GM21576 (cell line): ENCODE measurements around the gene ABTB2.

ENCODE experiments used
- ATAC-seq: cut with Tn5 transposase; IDR thresholded peaks from one replicate; pipeline ENCODE4 v1.9.1; 2021; ENCODE audit warnings: mild to moderate bottlenecking, moderate library complexity; ENCODE audit not compliant: unreplicated experiment

Gene ABTB2

DNA sequence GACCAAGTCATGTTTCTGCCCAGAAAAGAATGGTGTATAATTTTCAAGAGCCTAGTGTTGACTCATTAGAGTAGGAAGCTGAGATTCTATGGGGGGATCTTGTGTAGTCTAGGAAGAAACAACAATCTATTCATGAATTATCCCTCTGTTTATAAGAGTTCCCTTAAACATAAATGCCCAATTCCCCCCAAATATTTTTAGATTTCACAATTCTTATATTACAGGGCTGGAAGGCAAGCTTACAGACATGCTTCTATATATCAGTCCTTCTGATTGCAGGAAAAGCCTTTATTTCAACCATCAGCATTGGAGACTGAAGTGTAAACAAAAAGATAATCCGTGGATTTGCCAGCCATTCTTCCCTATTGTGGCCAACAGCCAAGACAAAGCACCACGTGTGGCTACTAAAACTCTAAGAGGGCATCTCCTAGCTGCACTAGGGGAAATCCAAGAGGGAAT, 181.0 kb downstream of the ABTB2 start:
- no peak for ATAC-seq

DNA sequence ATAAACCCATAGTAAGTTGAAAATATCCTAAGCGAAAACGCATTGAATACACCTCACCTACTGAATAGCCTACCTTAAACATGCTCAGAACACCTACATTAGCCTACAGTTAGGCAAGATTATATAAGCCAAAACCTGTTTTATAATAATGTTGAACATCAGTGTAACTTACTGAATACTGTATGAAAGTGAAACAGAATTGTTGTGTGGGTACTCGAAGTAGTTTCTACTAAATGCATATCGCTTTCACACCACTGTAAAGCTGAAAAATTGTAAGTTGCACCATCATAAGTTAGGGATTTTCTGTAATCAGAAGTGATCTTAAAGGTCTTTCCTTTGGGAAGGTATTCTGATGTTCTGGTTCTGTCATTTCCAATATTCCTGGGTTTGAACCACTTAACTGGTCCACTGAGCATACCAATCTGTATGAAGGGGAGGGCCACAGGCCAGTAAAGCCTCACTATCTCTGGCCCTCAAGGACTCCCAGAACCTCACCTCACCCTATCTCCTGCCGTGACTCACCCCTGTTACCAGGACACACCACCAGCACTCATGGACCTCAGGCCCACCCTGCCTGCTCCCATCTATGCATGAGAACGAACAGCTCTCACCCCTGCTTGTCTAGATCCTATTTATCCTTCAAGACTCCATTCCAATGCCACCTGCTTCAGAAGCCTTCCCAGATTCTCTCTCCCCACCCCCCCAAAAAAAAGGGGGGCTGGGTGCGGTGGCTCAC, 182.4 kb downstream of the ABTB2 start:
- no peak for ATAC-seq

DNA sequence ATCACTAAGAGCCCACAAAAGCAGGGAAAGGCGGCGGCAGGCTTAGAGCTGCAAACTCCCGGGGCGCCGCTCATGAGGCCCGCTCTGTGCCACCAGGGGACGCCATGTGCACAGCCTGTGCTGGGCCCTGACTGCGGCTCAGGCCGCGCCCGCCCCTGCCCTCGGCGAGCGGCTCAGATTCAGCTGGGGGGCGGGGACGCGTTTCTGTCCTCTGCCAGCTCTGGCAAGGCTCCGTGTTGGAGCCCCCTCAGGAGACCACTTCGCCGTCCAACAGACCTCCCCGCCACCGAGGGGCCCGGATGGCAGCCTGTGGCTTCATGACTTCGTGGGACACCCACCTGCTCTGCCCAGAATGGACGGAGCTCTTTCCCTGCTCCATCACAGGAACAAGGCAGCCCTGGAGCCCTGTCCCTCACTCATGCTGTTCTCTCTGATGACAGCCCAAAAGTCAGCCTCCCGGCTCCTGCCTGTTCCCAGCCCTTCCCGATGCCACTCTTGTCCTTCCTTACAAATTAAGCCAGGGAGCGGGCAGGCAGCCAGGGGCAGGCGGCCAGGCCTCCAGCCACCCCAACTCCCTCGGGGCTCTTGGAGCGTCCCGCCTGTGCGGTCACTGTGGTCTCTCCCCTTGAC, 183.3 kb downstream of the ABTB2 start:
- peak; percentile 85 for ATAC-seq

DNA sequence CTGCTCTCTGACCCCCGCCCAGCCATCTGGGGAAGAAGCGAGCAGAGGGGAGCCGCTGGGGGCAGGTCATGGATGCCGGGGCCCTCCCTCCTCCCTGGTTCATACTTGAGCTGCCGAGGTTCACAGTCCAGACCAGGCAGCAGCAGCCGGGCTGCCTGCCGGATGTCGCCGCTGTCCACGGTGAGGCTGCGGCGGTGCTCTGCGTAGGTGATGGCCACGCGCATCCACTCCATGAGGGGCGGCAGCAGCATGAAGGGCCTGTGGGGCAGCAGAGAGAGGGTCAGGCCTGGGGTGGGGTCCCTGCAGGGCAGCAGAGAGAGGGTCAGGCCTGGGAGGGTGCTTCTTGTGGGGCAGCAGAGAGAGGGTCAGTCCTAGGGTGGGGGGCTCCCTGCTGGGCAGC, 184.8 kb downstream of the ABTB2 start:
- ATAC-seq: no peak

DNA sequence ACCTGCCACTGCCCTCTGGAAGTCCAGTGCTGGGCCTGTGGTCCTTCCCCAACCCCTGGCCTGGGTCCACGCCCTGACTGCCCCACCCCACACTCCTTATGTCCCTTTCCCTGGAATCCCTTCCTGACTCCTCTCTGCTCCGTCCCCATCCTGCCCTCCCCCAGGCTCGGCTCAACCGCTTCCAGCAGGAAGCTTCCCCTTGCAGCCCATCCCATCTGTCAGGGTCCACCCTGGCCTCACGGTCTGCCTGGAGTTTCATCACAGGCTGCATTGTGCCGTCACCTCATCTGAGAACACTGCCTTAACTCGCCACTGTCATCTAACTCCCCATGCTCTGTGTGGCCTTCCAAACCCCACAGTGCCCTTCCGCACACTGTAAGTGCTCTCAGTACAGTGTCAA, 188.1 kb downstream of the ABTB2 start:
- no peak for ATAC-seq

DNA sequence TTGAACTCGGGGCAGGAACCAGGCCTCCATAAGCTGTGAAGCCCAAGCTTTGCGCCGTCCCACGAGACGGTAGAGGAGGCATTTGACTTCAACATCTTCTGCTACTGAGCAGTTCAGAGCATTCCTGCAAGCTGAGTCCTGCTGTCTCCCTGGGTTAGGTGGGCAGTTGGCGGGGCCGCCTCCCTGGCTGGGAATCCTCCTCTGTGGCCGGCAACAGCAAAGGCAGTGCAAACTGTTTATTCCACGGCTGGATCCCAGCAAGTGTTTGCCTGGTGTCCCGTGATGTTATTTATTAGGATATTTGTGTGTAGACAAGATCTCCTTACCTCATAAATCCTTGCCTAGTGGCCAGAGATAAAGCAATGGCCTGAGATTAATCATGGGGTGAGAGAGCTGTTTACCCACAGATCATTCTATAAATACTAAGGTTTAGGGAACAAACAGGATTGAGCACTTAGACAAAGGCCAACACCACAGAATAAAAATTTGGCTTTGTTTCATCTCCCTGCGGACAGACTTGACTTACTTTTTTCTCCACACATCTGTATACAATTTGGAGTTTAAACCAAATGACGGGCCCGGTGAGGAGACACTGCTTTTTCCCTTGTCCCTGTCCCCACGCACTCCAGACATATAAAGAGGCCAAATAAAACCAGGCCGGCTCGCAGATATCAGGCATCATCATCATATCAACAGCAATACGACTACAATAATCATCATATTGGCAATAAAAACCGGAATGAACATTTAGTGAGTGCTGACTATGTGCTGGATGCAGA, 189.0 kb downstream of the ABTB2 start:
- ATAC-seq: no peak

DNA sequence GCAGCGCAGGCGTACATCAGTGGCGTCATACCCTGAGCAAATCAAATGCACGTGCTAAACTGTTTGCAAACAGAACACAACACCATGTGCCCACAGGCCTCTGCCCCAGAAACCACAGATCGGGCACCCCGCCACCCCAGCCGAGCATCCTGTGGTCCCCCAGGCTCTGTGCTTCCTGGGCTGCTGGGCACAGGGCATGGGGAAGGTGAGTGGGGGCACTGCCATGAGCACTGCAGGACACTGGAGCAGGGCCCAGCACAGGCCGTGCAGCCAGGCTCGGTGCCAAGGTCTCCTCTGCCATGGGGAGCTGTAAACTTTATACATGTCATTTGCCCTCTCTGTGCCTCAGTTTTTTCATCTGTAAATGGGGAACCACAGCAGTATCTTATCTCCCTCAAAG, 189.8 kb downstream of the ABTB2 start:
- ATAC-seq: no peak

DNA sequence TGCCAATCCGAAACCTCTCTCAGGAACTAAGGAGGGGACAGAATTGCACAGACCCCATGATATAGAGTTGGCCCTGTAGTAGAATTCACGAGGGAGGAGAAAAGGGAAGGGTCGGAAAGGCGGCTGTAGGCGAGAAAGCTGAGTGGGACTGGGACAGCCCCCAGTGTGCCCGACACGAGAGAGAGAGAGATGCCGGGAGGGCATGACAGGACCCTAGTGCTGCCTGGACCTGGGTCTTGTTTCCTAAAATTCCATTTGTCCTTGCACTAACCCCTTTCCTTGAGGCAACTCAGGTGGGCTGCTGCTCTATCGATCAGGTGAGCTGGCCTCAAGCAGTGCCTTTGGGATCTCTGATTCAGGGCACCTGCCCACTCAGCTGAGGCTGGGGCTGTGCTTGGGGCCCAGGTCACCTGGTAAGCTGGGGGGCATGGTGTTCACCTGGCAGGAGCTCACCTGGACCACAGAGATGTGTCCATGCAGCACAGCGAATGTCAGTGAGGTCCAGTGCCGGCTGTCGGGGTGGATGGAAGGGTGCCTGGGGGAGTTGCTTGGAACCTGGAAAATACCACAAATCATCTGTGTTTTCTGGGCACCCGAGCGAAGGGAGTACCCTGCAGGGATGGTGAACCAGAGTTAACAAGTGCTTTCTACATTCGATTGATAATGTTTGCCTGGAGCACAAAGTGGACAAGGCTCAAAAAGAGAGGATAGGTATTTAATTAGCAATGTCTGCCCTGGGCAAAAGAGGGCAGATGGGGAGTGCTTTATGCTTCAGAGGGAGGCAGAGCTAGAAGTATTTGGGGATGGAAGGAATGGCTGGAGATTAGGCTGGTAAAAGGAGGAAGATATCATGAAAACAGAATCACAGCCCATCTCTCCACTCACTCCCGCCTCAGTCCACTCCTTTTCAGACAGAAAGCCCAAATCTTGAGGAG, 190.7 kb downstream of the ABTB2 start:
- no peak for ATAC-seq

DNA sequence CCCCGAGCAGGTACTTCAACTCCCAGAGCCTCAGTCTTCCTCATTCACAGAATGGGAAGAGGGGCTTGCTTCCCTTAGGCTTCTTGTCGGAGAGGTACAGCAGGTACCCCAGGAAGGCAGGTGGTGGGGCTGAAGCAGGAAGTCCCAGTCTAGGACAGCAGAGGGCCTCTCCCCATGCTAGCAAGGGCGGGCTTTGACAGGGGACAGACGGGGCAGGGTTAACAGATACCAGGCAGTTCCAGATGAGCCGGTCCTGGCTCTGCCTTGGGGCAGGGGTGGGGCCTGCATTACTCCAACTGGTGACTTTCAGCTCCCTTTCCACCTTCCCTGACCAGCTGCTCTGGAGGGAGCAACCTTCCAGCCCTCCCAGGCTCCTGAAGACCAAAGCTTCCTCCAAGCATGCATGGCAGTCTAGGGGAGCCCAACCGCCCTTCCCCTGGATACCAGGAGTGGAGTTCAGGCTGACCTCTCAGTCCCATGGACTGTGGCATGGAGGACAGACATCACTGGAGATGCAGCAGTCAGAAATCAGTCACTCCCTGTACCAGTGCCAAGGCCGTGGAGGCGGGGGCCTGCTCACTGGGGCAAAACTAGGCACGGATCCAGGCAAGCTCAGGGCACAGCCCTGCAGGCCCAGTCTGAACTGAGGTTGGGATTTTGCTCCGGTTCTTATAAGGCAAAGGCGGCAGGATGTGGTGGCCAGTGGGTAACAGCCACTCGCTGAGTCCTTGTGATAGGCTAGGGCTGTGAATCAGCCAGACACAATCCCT, 191.8 kb downstream of the ABTB2 start:
- ATAC-seq: no peak

DNA sequence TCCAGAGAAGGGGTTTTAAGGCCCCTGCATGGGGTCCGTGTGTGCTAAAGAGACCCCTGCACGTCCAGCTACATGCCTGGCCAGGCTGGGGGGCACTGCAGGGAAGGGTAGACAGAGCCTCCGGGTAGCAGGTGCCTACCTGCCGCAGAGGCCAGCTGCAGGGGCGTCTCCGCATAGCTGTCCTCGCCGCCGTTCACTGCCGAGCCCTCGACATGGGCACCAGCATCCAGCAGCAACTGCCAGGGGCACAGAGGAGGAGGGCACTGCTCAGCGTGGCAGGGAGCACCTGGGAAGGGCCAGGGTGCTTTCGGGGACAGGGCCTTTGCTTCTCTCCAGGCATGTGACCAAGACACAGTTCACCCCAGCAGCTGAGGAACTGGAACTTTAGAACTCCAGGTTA, 192.7 kb downstream of the ABTB2 start:
- no peak for ATAC-seq

DNA sequence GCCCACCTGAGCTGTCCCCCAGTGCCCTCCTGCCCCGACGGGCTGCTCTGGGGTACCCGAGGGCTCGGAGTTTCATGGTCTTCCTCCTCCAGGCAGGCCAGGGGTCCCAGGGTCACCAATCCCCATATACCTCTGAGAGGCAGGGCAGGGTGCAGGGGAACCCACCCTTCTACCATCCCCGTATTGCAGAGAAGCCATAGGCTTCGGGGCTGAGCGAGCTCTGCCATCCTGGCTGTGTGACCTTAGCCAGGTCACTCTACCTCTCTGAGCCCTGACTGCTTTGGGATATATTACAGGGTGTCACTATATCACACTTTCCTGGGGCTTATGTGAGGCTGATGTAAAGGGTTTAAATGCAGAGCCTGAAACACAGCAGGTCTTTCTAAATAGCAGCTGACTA, 195.0 kb downstream of the ABTB2 start:
- no peak for ATAC-seq

DNA sequence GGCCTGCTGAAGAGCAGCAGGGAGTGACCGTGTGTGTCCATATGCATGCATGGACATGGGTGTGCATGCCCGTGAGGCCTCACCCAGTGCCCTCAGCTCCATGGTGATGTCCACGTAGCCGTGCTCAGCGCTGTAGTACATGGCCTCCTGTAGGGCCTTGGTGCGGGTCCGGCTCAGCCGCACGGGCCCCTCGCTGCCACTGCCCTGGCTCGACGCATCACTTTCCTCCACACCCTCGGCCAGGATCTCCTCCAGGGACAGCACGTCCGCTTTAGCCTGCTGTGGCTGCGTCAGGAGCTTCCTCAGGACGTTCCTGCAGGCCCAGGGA, 195.4 kb downstream of the ABTB2 start:
- no peak for ATAC-seq

DNA sequence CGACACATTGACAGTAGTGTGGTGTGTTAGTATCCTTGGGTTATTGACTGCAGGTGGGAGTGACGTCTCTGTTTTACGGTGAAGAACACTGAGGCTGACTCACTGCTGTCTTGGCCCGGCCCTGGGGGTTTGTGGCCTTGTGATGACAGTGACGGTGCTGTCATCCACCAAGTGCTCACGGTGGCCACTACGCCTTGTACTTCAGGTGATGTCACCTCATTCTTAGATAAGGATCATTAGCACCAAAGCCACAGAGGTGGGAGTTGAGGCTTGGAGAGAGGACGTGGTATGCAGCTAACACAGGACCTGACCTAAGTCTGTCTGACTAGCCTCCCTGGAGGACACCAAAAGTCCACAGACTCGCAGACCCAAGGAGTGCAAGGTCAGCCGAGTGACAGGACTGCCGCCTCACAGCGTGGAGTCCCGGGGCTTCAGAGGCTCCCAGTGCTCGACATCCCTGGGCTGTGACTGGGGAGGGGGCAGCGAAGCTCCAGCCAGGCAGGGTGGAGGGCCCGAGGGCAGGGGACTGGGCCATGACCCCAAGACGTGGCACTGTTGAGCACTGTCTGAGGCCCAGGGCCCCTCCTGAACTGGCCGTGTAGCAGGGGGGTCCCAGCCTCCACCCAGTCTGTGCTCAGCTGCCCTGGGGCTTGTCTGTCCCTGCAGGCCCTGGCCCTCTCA, 195.9 kb downstream of the ABTB2 start:
- ATAC-seq: no peak

DNA sequence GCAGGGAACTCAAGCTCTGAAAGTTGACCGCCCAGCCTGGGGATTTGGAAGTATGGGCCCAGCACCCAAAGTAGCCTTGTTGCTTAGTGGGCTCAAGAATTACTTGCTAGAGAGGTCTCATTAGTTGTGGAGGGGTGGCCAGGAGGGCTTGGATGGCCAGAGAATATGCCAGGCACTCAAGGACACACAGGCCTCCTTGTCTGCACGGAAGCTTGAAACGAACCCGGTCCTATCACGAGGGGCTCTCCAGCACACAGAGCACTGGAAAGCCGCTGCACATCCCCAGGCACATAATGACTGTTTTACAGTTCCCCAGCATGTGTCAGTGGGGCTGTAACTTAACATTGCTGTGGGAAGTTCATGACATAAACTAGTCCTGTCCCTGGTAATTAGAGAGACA, 196.4 kb downstream of the ABTB2 start:
- no peak for ATAC-seq

DNA sequence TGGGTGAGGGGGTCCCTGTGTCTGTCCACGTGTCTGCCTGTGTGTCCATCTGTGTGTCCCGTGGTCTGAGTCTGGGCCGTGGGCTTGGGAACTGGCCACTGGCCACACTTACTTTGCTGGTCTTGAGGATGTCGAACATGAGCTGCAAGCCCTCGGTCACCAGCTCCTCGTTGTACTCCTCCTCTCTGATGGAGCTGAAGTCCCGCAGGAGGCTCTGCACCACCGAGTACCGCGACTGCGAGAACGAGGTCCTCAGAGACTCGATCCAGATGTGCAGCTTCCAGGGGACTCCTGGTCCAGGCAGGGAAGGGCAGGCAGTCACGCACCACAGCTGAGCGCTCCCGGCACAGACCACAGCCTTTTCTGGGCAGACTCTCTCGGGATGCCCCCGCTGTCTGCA, 197.0 kb downstream of the ABTB2 start:
- ATAC-seq: no peak

DNA sequence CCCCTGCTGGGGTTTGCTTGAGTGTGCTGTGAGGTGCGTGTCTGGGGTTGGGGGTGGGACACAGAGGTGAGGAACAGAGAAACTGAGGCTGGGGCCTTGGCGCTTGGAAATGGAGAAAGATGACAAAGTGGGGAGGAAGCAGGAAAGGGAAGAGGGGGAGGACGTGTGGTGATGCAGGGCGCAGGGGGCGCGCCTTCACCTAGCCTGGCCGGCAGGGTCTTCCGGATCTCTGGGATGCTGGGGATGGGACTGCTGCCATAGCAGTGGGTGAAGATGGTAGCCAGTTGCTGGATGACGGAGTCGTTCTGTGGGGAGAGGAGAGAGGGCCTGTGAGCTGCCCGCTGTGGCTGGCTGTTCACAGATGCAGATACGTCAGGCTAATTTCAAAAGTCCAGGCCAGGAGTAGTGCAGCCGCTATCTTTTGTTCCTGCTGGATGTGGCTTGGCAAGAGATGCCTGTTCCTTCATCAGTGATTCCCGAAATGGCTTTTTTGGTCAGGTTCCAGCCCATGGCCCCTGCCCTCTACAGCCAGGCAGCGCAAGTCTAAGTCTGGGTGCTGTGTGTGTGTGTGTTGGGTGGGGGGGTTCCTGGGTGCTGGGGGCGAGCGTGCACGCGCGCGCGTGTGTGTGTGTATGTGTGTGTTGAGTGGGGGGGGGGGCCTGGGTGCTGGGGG, 197.6 kb downstream of the ABTB2 start:
- no peak for ATAC-seq

DNA sequence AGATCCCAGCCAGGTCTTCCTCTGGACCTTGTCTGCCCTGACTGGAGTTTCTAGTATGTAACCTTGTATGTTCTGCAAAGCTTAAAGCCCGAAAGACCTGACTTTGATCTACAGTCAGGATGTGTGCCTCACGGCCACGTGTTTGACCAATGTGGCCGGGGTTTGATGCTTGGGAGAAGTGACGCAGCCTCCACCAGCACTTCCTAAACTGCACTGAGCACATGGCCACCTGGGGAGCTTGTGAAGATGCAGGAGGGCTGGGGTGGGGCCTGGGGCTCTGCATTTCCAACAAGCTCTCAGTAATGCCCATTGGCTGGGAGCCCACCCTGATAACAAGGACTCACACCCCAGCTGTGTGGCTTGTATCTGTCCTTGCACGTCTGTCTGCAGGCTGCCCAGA, 199.1 kb downstream of the ABTB2 start:
- no peak for ATAC-seq

DNA sequence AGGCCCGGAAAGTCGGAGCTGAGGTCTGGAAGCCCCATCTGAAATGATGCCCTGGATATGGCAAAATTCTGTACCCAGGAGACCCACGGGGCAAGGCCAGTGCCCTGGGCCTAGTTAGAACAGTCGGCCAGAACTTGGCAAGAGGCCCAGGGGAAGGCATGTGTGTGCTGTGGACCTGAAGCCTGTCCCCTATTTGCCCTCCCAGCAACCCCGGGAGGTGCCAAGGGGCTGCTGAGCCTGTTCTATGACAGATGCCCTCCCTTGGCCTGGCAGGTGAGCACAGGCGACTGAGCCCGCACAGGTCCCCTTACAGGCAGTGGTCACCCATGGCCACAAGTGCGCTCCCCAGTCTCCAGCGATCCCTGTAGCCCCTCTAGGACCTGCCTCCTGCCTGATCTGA, 200.6 kb downstream of the ABTB2 start:
- no peak for ATAC-seq

DNA sequence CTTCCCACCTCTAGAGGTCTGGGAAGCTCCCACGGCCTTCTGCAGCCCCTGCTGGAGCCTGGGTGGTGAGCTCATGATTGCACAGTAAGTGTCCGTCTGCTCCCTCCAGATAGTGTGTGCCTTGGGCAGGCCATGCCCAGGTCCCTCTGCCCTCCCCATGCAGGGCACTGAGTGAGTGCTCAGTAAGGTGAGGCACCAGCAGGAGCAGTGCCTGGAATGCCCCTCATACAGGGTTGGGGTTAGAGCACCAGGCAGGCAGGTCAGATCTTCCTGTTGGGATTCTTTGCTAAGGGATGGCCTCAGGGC, 202.1 kb downstream of the ABTB2 start:
- ATAC-seq: no peak
